ENCODE measurements around the gene SUV39H1.
"Not testable (repeated sequence)": the region's sequence is repeated elsewhere in the genome, so short reads cannot be mapped to it uniquely, and the experiment has no call there.

SUV39H1 gene, protein sequence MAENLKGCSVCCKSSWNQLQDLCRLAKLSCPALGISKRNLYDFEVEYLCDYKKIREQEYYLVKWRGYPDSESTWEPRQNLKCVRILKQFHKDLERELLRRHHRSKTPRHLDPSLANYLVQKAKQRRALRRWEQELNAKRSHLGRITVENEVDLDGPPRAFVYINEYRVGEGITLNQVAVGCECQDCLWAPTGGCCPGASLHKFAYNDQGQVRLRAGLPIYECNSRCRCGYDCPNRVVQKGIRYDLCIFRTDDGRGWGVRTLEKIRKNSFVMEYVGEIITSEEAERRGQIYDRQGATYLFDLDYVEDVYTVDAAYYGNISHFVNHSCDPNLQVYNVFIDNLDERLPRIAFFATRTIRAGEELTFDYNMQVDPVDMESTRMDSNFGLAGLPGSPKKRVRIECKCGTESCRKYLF

DNA sequence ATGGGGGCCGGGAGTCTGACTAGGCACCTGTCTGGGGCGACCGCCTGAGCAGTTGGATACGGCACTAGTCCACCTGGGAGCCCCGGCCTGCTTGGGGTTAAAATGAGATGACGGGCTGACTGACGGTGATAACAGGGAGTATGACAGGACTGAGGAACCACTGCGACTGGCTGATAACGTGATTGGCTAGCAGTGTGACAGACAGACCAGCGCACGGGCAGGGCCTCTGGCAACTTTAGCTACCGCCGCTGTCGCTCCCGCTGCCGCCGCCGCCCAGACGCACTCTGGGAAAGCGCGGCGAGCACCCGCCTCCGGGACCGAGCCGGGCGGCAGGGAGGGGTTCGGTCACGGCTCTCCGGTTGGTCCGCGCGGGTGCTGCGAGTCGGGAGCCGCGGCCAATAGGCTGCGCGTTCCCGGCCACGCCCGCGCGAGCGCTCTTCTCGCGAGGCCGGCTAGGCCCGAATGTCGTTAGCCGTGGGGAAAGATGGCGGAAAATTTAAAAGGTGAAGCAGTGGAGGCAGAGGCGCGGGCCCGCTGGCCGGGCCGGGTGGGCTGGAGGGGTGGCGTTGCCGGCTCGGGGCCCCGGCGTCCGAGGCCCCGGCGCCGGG is at the start of gene SUV39H1:
Gene SUV39H1, plus strand, starts transcription at position 434 of the 608 bp plus-strand sequence. Its CDS starts 51 bp downstream, at position 485.
- DNase-seq: peak; percentile 91 to 95 (median 95)

DNA sequence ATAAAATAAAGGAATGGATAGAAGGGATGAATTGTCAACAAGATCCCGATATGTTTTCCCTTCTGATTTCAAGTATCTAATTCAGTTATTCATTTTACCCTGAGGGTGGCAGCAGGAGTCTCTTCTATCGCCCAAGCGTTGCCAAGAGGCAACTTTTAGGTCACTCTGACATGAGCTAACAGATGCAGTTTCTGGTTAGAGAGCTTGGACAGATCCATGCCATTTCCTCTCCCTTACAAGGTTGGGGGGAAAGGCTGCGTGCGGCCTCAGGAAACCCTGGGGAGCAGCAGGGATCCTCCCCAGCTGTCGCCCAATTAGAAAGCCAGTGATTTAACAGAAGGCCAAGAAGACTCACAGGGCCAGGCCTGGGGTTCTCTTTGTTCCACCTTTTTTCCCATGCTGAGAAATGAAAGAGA is 48.2 kb upstream of the SUV39H1 start:
- DNase-seq: peak; percentile 59 to 66 (median 65)

GRCh38 chrX:48649102-48649501 is 47.4 kb upstream of the SUV39H1 start:
- no peak for DNase-seq

DNA sequence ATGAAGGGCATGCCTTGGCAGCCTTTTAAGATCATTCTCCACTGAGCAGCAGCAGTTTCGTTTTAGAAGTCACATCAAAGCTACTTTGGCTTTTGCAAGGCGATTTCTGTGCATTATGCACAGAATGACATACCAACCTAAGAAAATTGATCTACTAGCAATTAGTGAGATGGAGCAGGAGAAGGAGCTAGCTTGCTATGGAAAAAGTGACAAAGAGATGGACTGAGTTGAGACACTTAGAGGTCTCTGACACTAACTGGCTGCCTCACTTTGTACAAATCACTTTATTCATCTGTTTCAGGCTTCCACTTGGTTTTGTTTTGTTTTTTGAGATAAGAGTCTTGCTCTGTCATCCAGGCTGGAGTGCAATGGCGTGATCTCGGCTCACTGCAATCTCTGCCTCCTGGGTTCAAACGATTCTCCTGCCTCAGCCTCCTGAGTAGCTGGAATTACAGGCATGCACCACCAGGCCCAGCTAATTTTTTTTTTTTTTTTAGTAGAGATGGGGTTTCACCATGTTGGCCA is 44.4 kb upstream of the SUV39H1 start:
- not testable (repeated sequence) for DNase-seq

- DNase-seq: not testable (repeated sequence)
These were observed 41.8 kb upstream of the SUV39H1 start for GRCh38 chrX:48654746-48655145.

DNA sequence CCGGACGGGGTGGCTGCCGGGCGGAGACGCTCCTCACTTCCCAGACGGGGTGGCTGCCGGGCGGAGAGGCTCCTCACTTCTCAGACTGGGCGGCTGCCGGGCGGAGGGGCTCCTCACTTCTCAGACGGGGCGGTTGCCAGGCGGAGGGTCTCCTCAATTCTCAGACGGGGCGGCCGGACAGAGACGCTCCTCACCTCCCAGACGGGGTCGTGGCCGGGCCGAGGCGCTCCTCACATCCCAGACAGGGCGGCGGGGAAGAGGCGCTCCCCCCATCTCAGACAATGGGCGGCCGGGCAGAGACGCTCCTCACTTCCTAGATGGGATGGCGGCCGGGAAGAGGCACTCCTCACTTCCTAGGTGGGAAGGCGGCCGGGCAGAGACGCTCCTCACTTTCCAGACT is 36.8 kb upstream of the SUV39H1 start:
- not testable (repeated sequence) for DNase-seq

GRCh38 chrX:48663241-48663640 is 33.3 kb upstream of the SUV39H1 start:
- DNase-seq: no peak

GRCh38 chrX:48664156-48664555 is 32.4 kb upstream of the SUV39H1 start:
- DNase-seq: no peak

DNA sequence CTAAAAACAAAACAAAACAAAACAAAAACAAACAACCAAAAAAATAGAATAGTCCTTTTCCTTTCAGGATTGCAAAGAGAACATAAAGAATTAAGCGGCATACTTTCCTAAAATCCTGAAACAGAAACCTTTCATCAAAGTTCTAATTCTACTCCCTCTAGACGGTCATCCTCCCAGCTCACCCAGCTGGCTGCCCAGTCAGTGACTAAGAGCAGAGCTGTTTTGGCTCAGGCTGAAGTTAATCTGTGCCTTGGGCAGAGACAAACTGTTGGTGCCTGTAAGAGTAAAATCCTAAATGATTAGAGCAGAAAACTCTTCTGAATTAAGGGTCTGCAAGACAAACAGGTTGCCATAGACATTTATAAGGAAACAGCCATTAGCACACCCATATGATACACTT is 30.5 kb upstream of the SUV39H1 start:
- DNase-seq: no peak

GRCh38 chrX:48666649-48667048 is 29.9 kb upstream of the SUV39H1 start:
- DNase-seq: no peak

GRCh38 chrX:48667509-48667908 is 29.0 kb upstream of the SUV39H1 start:
- DNase-seq: peak; percentile 64 to 77 (median 73)

- not testable (repeated sequence) for DNase-seq
These were observed 28.3 kb upstream of the SUV39H1 start for GRCh38 chrX:48668187-48668586.

DNA sequence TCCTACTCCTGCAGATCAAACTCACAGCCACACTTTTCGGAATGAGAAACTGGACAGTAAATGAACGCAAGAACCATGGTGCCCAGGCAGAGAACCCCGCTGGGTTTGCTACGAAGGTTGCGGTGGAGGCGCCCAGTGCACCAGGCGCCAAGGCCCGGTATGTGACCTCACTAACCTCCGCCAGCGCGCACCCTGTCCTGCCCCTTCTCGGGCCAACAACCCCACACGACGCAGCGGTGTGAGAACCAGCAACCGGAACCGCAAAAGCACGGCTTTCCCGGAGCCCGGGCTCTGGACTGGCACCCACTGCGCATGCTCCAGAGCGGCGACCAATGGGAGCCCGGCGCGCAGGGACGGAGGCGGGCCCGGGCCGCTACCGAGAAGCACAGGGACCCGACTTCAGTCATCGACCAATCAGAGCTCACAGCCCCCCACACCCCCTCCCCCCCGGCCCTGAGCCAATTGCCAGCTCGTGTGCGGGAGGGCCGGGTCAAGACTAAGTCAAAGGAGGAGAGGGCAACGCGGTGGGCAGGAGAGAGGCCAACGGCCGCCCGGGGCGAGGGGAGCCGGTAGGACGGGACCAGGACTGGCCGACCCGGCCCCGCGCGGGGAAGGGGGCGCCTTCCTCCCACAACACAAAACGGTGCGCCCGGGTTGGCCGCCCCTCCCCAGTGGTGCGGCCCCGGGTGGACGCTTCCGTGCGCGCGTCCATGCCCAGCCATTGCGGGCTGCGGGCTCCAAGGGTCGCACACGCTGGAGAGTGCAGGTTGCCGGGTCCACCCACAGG is 20.2 kb upstream of the SUV39H1 start:
- peak; percentile 91 to 94 (median 93) for DNase-seq

- DNase-seq: no peak
These were observed 19.7 kb upstream of the SUV39H1 start for GRCh38 chrX:48676893-48677270.

DNA sequence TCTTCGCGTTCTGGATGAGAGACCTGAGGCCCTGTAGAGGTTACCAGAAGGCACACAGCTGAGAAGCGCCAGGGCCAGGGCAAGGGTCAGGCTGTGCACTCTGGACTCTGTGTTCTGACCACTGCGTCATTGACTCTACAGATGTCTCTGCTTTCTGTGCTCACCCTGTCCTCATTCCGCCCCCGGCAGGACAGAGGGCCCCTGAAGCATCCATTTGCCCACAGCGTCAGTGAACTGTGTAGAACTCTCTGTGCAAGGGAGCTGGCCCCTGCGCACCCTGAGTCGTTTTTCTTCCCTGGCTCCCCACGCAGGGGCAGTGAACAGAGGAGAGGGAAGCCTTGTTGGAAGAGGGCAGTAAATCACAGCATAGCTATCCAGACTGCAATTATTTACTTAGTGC is 19.0 kb upstream of the SUV39H1 start:
- DNase-seq: no peak

- DNase-seq: peak; percentile 74 to 85 (median 76)
These were observed 16.1 kb upstream of the SUV39H1 start for GRCh38 chrX:48680467-48680866.

- DNase-seq: not testable (repeated sequence)
These were observed 15.6 kb upstream of the SUV39H1 start for GRCh38 chrX:48680925-48681324.

DNA sequence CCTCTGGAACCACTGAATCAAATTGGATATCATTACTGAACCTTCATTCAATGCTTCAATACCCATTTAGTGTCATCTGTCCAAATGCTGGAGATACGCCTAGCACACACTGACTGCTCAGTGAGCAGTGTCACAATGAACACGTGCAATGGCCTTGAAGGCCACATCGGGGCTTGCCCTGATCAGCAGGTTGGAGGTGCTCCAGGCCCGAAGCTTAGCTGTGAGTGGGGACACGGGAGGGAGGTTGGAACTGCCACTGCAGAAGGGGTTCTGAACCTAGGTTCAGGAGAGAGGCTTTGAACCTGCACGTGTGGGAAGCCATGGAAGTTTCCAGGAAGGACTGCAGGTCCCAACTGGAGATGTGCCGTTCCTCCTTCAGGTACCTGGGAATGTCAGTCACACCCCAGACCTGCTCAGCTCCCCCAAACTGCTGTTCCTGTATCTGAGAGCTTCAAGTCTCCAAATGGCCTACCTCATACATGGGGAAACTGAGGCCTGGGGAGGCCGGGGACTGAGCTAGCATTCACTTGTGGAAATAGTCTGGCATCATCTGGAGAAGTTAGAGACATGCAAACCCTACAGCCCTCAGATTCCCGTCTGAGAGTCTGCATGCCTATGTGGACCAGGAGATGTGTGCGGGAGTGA is 14.9 kb upstream of the SUV39H1 start:
- no peak for DNase-seq

GRCh38 chrX:48682795-48683194 is 13.7 kb upstream of the SUV39H1 start:
- DNase-seq: peak; percentile 77 to 82 (median 78)

GRCh38 chrX:48683411-48683982 is 13.0 kb upstream of the SUV39H1 start, which contains the start of gene WAS:
Gene WAS, plus strand, starts transcription at chrX:48683799. Its CDS starts 55 bp downstream, at chrX:48683854.
- DNase-seq: peak; percentile 68 to 74 (median 72)

GRCh38 chrX:48684134-48684533 is 12.4 kb upstream of the SUV39H1 start:
- DNase-seq: no peak

GRCh38 chrX:48685416-48685815 is 11.1 kb upstream of the SUV39H1 start:
- DNase-seq: no peak

Data from suppressor macrophage treated with lipopolysaccharide for 1 hour (primary cell).